HFF-Myc (cell line): Measurements from ENCODE around the gene STARD13.

Experiments
- DNase-seq: peaks from one replicate; pipeline ENCODE4 v3.0.0-alpha.2; 2011; ENCODE audit warnings: low read depth; ENCODE audit errors: extremely low read depth
- H3K4me3 ChIP-seq: replicated peaks from 2 replicates; pipeline ENCODE4 v1.5.1; 2011; ENCODE audit warnings: low read depth, mild to moderate bottlenecking, control low read depth, low read length
- TF ChIP-seq, protein P1 (sequence below): IDR thresholded peaks from 2 replicates; pipeline ENCODE4 v1.5.1; 2012; ENCODE audit warnings: mild to moderate bottlenecking, low read depth, low read length, control low read depth; ENCODE audit errors: missing control alignments

STARD13 gene

DNA sequence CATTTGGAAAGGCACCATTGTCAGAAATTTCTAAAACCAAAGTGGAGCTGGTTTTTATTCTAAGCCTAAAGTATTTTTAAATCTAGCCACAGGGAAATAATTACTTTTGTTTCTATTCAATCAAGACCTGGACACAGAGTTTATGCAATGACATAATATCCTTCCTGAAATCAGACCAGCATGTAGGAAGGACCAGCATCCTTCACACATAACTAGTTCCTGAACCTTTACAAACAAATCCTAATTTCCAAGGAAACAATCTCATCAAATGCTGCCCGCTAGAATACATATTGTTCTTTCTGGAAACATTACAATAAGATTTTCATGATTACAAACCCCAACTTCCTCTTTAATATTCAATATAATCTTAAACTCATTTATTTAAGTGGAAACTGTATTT is 1.5 kb downstream of the STARD13 start:
- TF ChIP-seq, protein P1, sequence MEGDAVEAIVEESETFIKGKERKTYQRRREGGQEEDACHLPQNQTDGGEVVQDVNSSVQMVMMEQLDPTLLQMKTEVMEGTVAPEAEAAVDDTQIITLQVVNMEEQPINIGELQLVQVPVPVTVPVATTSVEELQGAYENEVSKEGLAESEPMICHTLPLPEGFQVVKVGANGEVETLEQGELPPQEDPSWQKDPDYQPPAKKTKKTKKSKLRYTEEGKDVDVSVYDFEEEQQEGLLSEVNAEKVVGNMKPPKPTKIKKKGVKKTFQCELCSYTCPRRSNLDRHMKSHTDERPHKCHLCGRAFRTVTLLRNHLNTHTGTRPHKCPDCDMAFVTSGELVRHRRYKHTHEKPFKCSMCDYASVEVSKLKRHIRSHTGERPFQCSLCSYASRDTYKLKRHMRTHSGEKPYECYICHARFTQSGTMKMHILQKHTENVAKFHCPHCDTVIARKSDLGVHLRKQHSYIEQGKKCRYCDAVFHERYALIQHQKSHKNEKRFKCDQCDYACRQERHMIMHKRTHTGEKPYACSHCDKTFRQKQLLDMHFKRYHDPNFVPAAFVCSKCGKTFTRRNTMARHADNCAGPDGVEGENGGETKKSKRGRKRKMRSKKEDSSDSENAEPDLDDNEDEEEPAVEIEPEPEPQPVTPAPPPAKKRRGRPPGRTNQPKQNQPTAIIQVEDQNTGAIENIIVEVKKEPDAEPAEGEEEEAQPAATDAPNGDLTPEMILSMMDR = no peak
- no peak for DNase-seq
- H3K4me3 ChIP-seq = peak overlapping the region; percentile 74

DNA sequence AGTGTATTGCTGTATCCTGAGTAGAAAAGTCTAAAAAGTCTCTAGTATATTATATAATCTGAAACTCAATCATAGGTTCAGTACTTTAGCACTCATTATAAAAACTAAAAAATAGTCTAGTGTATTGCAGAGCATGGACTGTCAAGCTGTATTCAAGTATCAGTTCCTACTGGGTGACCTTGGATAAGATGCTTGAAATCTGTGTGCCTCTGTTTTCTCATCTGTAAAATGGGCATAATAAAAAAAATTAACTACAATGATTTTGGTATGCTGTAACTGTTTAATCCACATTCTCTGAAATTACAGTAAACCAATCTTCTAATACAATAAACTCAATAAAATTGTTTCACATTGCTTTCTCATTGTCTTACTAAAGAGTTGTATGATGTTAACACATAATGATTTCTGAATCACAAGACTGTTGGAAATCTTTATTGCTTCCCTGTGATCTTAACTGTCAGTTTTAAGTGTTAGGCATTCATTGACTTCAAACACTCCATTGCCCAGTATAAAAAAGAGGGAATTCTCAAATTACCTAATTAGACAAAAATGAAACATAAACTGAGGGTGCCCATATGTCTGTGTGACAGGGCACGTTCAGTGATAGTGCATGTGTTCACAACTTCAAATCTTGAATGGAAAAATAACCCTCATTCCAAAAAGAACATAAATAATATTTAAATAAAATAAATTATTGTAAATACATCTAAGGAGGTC is 2.2 kb downstream of the STARD13 start:
- peak overlapping the region; percentile 74 for H3K4me3 ChIP-seq
- TF ChIP-seq, protein P1 = no peak
- DNase-seq = no peak

DNA sequence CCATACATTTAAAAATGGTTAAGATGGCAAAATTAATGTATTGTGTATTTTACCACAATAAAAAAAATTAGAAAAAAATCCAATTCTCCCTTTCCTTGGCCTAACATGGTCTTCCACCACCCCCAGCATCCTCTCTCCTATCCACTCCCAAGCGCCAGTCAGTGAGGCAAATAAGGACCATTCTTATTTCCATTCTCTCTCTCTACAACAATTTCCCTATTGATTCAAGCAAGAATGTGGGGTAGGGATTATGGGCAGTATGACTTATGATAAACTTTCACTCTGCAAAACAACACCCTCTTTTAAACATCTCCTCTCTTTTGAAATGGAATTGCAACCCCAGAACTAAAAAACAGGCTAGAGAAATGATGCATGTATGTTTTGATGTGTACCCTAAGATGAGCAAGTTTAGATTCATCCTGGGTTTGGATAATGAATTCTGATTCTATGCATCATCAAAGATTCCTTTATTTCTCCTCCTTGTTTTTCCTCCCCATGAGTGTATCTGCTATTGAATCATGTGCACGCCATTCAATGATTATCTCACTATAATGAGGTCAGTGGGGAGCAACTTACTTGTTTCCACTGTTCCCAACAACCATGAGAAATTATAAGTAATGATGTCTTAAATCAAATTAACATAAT is 3.5 kb downstream of the STARD13 start:
- H3K4me3 ChIP-seq = no peak overlapping the region
- no peak for DNase-seq

DNA sequence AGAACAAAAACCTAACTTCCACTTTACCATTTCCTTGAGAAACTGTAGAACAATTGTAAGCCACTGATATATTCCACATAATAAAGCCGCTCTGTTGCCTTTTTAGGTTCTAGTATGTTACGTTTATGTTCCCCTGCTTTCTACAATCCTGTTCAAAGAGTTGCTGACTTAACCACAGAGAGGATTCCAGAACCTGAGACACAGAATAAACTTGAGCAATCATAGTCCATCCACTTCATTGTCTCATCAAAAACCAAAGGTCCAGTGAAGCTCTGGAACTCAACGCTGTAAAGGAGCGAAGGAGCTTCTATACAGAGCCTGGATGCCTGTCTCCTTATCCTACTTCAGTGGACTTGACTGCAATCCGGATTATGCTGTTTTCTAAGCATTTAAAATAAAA is 4.6 kb downstream of the STARD13 start:
- no peak for DNase-seq
- H3K4me3 ChIP-seq = no peak overlapping the region
- TF ChIP-seq, protein P1 = no peak

More for the DNA sequence above, 3.5 kb downstream of the STARD13 start:
- TF ChIP-seq, protein P1 = no peak

DNA sequence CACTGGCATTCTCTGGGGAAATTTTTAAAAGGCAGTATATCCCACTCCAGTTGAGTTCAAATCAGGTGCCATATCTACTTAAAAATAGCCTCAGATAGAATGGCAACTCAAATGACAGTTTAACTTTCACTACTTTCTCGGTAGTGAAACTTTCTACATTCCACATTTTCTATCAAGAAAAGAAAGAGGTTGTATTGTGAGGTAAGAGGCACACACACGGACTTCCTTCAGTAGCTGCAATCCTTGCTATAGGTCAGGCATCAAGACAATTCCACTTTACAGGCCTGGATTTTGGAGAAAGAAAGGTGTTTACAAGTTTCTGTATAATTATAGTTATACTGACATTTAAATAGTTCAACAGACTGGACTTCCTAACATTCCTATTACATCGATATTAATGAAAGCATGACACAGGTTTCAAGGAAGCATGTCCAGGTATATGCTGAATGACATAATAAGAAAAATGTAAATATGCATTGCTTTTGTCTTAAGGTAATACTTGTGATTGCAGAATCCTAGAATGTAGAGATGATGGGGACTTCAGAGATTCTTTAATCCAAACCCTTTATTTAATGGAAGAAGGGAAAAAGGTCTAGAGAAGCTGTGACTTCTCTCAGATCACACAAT is 5.2 kb downstream of the STARD13 start:
- no peak for DNase-seq
- no peak overlapping the region for H3K4me3 ChIP-seq
- TF ChIP-seq, protein P1 = no peak

DNA sequence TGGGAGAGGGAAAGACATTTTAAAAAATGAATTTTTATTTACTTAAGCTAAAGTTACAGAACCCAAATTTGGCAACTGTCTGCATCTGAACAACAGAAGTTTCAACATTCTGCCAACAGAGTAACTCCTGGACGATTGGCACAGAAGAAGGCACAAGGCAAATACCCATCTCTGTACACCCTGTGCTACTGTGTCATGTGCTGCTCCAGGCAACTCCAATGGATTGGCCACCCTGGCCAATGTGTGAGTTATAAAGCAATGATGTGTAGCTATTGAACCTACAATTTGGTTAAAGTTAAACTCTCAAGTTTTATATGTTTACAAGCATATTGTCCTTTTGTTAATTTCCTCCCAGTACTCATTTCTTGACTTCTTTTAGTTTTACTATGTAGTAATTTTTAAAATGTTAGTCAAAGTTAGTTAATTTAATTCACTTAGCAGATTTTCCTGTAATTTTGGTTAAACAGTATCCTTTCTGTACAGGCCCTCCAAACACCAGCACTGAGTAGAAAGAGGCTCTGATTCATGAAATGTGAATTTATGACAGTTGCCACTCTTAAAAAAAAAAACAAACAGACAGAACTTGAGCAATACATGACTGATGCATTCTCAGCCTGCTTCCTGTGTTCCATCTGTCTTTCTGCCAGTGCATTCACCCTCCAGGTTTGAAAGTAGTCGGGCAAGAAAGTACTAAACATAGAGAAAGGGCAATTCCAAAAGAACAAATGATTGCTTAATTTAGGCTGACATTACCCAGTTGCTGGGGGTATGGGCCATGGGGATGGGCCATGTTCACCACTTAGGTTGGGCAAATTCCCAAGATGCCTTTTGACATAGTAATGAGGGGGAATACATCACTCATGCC is 5.9 kb downstream of the STARD13 start:
- no peak for DNase-seq
- H3K4me3 ChIP-seq = no peak overlapping the region
- TF ChIP-seq, protein P1 = no peak
